ENCODE data around the gene ARHGAP26. TPM values are rescaled to one million over a fixed set of nuclear protein-coding genes. Genes with fewer than 3 reads are reported as not detected.

The ARHGAP26 gene
- total and polyA plus RNA-seq, 4 donors, result 1.8 to 16.7 (median 4.1) TPM

GRCh38 chr5:143156572-143156971 lies 386.4 kb downstream of the ARHGAP26 start (continued):
- TF ChIP-seq REST (IDR thresholded peaks at IDR 0.05) (no peak), SP1 (IDR thresholded peaks at IDR 0.05) (no peak), FOXA1 (IDR thresholded peaks at IDR 0.05) (no peak), RAD21 (IDR thresholded peaks at IDR 0.05) (no peak)

GRCh38 chr5:143159031-143159430 lies 388.9 kb downstream of the ARHGAP26 start:
- Histone ChIP-seq H3K4me3 (ENCODE audit: low read depth in 1 of 3, low read length in 3 of 3) (no peak overlapping the region), H3K27me3 (ENCODE audit: control insufficient read depth in 4 of 4, insufficient read depth in 4 of 4, low read length in 3 of 4) (no peaks in the 10 kb centered on the region), H3K27ac (ENCODE audit: low read depth in 1 of 2, low read length in 2 of 2) (no peak overlapping the region), H3K4me1 (ENCODE audit: control insufficient read depth in 4 of 4, insufficient read depth in 4 of 4, low read length in 3 of 4) (no peaks in the 10 kb centered on the region), H3K9me3 (ENCODE audit: control insufficient read depth in 4 of 4, low read length in 3 of 4) (no peaks in the 10 kb centered on the region), H3K9ac (ENCODE audit: low read depth in 1 of 2, low read length in 2 of 2) (no peak overlapping the region), H3K36me3 (ENCODE audit: control insufficient read depth in 4 of 4, insufficient read depth in 3 of 4, low read depth in 1 of 4, low read length in 3 of 4) (no peaks in the 10 kb centered on the region)
- no peak for TF ChIP-seq RAD21 (IDR thresholded peaks at IDR 0.05)
- TF ChIP-seq FOXA1 (IDR thresholded peaks at IDR 0.05), result no peak
- TF ChIP-seq SP1 (IDR thresholded peaks at IDR 0.05), result no peak
- TF ChIP-seq MAX (IDR thresholded peaks at IDR 0.05), result no peak
- no peak for TF ChIP-seq JUND (IDR thresholded peaks at IDR 0.05)
- no peak for TF ChIP-seq GABPA (IDR thresholded peaks at IDR 0.05 in 1 of 2, conservative IDR thresholded peaks at IDR 0.05 in 1 of 2)
- no peak for TF ChIP-seq RXRA (IDR thresholded peaks at IDR 0.05)
- TF ChIP-seq HNF4G (IDR thresholded peaks at IDR 0.05), result no peak
- no peak for TF ChIP-seq YY1 (IDR thresholded peaks at IDR 0.05)
- TF ChIP-seq REST (IDR thresholded peaks at IDR 0.05), result no peak
- no peak for TF ChIP-seq NR2F2 (IDR thresholded peaks at IDR 0.05)
- no peak for TF ChIP-seq FOXA2 (IDR thresholded peaks at IDR 0.05)
- TF ChIP-seq ZBTB33 (IDR thresholded peaks at IDR 0.05), result no peak
- no peak for TF ChIP-seq HNF4A (conservative IDR thresholded peaks at IDR 0.05)
- no peak for TF ChIP-seq EGR1 (IDR thresholded peaks at IDR 0.05; ENCODE audit: low read depth in 2 of 2)
- no peak for TF ChIP-seq TAF1 (conservative IDR thresholded peaks at IDR 0.05)
- TF ChIP-seq ATF3 (IDR thresholded peaks at IDR 0.05), result no peak
- no peak for TF ChIP-seq CTCF (IDR thresholded peaks at IDR 0.05; ENCODE audit: low read depth, low read length, missing input control)
- 84% methylated on average over 3 of the region's 3 CpGs for WGBS
- DNase-seq (ENCODE audit: low spot score), result no peak

Data from liver (tissue), 9 donors.